NCI-H1048 (cell line): Measurements from ENCODE around the gene NKX1-1.
"Not testable (repeated sequence)": the region's sequence is repeated elsewhere in the genome, so short reads cannot be mapped to it uniquely, and the experiment has no call there.

ENCODE experiments used
- DNase-seq: peaks from one replicate; lab custom pipeline; 2025; lab: John Stamatoyannopoulos, UW

Gene NKX1-1

DNA sequence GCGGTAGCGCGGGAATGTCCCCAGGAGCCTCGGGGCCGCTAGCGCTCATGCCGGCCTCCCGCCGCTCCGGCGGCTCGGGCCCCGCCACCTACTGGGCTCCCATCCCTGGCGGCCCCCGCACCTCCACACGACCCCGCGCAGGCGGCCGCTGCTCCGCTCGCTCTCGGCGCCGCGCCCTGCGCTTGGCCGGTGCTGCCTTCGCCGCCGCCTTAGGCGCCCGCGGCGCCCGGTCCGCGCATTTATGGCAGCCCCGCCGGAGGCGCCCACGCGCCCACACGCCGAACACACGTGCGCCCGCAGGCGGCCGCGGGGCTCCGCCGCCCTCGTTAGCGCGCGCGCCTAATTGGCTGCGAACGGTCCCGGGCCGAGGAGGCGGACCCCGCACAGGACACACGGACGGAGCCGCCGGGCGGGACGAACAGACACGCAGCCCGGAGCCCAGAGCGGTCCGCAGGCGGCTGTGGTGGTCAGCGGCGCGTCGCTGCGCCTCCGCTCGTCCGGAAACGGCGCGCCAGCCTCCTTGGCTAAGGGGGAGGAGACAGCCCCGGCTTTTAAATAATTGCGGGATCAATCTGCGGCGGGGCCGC, at the start of gene NKX1-1:
NKX1-1 (minus strand) TSS at position 49 of the 587 bp plus-strand sequence; CDS start at position 49, 0 bp downstream.
- no peak for DNase-seq

DNA sequence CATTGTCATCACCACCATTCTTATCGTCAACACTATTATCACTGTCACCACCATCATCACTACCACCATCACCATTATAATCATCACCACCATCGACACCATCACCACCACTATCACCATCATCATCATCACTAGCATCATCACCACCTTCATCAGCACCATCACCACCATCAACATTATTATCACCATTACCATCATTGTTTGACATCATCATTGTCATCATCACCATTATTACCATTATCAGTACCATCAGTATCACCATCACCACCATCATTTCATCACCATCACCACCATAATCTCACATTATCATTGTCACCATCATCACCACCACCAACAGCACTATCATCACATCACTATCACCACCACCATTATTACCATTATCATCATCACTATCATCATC, 47.5 kb upstream of the NKX1-1 start:
- no peak for DNase-seq

DNA sequence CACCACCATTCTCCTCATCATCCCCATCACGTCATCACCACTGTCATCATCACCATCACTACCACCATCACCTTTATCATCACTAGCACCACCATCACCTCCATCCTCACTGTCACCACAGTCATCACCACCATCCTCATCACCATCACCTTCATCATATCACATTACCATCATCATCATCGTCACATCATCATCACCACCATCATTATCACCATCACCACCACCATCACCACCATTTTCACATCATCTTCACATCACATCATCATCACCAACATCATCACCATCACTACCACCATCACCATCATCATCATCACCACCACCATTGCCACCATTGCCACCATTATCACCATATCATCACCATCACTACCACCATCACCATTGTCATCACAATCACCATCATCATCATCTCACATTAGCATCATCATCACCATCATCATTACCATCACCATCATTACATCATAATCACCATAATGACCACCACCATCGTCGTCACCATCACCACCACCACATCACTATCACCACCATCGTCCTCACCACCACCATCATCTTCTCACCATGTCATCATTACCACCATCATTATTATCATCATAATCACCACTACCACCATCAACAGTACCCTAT, 46.3 kb upstream of the NKX1-1 start:
- no peak for DNase-seq

DNA sequence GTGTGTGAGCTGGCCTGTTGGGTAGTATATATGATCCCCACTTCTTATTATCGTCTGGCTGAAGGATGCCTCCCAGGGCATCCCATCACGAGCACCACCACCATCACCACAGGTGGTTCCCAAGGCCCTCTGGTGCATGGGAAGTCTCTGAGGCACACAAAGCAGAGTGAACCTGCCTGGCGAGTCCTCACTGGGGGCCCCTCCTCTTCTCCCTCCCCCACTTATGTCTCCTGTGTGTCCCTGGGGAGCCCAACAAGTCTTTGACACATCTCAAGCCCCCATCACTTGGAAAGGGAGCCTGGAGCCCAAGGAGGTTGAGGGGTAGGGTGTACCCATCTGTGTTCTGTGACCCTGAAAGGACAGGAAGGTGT, 45.5 kb upstream of the NKX1-1 start:
- no peak for DNase-seq

DNA sequence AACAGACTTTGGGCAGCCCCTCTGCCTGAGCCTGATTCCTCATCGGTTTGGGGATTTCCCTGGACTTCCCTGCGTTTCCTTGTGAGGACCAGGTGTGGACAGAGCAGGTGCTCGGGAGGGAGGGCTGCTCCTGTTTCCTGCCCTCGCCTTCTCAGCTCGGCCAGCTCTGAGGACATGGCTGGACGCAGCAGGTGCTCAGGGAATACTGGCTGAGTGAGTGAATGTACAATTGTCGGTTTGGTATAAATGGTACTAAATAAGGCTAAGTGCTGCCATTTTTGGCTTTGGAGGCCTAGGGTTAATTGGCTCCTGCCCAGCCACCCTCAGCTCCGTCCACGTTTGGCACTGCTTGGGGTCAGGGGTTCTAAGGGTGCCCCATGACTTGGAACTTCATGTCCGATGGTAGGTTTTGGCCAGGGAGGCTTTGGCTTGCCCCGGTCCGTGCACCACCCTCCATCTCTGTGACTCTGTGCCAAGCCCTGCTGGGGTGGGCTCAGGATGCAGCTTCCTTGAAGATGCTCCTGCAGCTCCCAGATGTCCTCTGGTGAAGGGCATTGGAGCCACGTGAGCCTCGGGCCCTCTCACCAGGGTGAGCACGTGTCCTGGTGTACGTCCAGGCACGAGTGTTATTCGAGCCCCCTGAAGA, 45.0 kb upstream of the NKX1-1 start:
- no peak for DNase-seq

DNA sequence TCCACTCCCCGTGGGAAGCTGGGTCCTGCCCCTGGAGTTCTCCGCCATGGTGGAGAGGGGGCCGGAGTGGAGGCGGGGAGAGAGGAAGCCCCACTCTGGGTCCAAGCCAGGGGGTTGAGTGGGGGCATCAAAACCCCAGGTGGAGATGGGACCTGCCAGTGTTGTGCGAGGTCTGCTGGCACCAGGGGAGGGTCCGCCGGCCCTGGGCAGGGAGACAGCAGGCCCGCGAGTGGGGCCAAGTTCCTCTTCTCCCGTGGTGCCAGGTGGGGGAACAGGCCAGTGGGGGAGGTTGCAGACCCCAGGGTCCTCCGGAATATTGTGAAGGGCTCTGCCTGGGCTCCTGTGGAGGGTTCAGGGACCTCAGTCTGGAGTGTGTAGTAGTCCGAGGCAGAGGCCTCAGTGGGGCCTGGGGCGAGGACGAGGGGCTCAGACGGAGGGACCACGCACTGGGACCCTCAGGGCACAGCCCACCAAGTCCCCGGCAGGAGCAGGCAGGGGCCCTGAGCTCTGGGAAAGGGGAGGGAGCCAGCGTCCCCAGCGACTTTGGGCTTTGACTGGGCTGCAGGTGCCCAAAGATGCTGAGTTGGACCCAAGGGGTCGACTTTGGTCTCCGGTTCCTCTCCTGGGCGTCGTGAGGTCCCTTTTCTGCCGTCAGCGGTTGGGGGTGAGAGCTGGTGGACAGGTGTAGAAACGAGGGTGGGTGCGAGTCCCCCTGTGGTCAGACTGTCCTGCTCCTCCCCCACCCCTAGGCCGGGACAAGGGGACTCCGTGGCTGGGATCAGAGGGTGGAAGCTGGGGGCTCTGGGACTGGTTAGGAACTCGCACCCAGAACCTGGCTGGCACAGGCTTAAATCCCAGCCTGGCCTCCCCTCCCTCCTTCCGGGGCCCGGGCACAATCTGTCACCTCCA, 43.8 kb upstream of the NKX1-1 start:
- no peak for DNase-seq

DNA sequence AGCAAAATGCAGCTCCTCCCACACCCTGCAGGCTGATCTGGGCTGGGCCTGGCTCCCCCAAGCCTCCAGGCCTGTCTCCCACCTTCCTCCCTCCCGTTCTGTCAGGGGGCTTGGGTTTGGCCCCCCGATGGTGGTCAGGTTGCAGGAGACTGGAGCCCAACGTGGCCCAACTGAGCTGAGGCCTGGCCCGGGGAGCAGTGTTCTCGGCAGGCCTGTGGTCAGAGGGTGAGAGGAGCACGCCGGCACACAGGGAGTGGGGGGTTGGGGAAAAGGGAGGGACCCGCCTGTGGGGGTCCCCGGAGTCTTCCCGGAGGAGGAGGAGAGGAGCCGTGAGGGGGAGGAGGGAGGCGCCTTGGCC, 43.2 kb upstream of the NKX1-1 start:
- no peak for DNase-seq

DNA sequence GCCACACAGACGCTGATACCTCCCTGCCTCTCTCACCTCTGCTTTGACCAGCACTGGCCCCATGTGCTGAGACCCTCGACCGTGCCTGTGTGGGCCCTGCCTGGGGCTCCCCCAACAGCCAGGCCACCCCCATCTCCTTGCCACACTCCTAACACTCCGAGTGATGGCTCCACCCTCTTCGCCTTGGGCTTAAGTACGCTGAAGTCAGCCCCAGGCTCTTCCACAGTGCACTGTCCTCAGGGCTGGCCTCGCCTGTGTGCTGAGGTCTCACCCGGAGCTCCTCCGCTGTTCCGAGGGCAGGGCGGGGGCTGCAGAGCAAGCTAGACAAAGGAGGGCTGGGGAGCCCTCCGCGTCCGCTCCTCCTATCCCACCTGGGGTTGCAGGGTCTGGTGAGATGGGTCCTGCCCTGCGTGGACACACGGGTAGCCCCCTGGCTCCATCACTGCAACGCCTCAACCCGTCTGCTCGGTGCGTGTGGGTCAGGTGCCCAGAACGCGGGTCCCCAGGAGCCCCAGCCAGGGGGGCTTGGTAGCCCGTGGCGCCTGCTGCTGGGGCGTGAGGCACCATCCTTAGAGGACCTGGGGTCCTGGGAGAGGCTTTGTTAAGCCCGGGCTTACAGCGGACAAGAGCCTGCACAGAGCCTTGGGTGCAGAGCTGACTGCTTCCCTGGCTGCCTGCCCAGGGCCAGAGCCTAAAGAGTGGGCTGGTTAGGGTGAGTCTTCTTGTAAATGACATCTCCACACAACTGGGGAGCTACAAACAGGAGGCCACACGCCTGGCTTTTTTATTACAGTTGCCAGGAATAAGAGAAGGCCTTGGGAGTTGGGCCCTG, 42.6 kb upstream of the NKX1-1 start:
- DNase-seq, result no peak

DNA sequence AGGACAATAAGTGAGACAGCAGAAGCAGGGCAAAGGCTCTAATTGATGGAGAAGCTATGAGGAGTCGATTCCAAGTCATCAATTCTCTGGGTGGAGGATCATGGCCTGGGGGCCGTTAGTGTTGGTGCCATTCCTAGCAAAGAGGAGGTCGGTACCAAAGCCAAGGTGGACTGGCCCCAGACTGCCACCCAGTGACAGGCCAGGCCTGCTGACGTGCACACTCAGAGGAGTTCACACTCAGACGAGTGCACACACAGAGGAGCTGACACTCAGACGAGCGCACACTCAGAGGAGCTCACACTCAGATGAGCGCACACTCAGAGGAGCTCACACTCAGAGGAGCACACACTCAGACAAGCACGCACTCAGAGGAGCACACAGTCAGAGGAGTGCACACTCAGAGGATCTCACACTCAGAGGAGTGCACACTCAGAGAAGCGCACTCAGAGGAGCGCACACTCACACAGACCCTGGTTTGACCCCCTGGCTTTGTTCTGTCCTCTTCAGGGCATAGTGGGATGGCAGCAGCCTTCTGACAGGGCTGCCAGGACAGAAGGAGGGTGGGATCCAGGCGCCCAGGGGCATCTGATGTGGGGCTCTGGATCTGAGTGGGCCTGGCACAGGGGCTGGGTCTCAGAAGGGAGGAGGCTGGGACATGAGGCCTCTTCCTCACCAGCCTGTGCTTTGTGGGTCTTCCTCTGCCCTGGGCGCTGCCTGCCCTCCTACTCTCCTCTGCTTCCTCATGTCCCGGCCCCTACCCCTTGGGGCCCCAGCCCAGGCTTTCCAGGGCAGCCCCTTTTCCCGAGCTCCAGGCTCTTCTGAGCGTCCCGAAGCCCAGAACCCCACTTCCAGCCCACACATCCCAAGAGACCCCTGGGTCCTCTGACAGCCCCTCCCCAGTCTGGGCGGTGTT, 41.7 kb upstream of the NKX1-1 start:
- no peak for DNase-seq

DNA sequence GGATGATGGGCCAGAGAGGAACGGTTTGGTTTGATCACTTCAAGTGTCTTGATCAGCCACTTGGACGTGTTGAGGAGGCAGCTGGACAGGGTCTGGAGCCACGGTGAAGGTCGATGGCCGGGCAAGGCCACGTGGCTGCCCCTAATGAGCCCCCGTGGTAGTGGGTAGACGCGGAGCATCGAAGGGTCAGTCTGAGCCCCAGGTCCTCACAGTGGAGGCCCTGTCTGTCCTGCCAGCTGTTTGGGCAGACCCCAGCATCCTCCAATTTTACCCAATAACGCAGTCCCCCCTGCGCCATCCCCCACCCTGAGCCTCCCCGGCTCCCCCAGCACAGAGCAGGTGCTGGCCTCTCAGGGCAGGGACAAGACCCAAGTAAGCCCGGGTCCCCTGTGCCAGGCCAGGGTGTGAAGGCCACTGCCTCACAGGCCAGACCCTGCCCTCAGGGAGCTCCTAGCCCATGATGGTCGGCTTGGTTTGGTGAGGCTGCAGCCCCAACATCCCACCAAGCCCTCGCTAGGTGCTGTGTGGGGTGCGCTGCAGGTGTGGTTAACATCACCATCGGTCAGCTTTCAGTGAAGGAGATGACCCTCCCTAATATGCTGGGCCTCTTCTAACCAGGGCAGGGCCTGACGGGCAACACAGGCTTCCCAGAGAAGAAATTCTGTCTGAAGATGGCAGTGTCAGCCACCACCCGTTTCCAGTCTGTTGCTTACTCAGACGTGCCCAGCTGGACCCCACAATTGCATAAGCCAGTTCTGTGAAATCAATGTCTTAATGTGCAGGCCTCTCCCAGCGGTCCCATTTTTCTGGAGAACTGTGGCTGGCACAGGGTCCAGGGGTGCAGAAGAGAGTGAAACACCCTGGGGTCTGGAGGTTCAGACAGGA, 40.5 kb upstream of the NKX1-1 start:
- DNase-seq, result no peak

DNA sequence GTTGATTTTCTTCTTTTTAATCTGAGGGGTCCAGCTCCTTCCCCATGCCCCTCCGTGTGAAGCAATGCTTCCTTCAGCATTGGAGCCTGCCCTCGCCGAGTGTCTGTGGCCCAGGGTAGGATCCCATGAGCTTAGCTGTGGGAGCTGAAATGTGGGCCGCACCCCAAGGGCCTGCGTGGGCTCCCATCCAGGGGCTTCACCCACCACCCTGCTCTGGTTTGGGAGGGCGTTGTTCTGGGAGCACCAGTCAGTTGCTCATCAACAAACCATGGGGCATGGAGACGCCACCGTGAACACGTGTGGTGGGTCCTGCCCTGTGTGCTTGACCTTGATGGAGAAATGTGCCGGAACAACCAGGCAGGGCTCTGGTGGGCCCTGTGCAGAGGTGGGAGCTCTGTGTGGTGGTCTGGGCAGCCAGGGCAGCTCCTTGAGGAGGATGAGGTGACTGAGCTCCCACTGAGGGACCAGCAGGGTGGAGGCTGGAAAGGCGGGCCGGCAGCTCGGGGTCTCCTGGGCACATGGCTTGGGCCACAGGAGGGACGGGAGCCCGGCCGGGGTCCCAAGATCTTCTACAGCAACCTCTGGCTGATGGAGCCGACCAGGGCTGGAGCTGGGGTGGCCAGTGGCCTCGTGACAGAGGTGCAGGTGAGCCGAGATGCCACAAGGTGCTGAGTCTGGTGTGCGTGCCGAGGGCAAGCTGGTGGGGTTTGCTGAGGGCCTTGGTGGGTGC, 39.6 kb upstream of the NKX1-1 start:
- no peak for DNase-seq

DNA sequence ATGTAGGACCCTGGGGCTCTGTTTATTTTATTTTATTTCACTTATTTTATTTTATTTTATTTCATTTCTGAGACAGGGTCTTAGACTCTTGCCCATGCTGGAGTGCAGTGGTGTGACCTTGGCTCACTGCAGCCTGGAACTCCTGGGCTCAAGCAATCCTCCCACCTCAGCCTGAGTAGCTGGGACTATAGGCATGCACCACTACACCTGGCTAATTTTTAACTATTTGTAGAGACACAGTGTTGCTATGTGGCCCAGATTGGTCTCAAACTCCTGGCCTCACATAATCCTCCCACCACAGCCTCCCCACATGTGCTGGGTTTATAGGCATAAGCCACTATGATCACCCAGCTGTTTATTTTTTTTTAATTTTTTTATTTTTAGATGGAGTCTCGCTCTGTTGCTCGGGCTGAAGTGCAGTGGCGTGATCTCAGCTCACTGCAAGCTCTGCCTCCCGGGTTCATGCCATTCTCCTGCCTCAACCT, 37.5 kb upstream of the NKX1-1 start:
- not testable (repeated sequence) for DNase-seq

DNA sequence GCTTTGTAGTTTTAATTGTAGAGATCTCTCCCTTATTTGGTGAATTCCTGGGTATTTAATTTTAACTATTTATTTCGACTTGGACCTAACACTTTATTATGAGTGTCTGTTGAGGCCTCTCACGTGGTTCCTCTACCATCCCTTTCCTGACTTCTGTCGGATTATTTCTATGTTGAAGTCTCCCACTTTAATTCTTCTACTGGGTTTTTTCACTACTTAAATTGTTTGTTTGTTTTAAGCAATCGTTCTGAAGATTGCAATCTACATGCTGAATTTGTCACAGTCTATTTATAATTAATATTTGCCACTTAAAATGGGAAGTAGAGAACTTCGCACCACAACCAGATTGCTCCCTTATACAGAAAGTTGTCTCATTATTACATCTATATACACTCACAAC, 20.8 kb upstream of the NKX1-1 start:
- DNase-seq, result no peak

DNA sequence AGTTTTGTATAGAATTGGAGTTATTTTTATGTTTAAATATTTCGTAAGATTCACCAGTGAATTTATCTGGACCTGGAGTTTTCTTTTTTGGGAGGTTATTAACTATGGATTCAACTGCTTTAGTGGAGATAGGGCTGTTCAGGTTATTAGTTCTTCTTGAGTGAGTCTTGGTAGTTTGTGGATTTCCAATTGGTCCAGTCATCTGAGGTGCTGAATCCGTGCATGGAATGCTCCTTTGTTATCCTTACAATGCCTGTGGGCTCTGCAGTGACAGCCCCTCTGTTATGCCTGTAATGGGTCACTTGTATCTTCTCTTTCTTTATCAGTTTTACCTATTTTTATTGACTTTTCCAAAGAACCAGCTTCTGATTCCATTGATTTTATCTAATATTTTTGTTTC, 15.4 kb upstream of the NKX1-1 start:
- DNase-seq, result no peak

DNA sequence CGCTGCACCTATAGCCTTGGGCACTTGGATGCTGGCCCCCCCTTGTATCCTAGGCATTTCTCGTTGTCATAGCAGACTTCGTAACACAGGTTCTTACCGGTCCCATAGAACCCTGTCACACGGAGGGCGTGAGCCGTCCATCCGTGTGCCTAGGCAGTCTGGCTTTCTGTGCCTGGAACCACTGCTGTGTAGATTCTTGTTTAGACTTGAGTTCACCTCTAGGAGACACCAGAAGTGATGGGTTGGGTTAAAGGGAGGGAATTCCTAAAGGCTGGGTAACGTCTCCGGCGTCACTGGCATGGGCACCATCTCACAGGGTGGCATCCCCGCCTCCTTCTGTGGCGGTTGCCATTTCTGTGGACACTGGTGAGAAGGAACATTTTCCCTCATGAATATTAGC, 13.5 kb upstream of the NKX1-1 start:
- no peak for DNase-seq

DNA sequence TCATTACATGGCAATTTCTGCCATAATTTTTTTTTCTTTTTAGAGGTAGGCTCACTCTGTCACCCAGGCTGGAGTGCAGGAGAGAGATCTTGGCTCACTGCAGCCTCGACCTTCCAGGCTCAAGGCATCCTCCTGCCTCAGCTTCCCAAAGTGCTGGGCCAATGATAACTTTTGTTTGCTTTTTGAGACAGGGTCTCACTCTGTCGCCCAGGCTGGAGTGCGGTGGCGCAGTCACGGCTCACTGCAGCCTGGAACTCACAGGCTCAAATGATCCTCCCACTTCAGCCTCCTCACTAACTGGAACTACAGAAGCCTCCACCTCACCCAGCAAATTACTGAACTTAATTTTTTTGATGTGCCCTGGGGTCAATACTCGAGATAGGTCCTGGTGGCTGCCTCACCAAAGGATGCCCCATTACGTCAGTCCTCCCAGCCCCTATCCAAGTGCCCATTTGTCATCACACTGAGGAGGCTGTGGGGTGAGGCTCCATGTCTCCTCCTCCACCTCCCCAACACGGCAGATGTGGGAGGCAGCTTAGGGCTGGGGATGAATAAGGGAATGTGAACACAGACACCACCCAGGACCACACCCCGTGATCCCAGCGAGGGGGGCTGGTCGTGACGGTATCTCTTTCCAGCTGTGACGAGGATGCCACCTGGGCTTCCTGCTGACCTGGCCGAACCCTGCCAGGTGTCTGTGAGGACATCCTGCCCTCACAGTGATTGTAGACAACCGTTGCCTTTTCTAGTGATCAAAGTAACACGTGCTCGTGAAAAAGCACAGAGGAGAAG, 12.4 kb upstream of the NKX1-1 start:
- no peak for DNase-seq

DNA sequence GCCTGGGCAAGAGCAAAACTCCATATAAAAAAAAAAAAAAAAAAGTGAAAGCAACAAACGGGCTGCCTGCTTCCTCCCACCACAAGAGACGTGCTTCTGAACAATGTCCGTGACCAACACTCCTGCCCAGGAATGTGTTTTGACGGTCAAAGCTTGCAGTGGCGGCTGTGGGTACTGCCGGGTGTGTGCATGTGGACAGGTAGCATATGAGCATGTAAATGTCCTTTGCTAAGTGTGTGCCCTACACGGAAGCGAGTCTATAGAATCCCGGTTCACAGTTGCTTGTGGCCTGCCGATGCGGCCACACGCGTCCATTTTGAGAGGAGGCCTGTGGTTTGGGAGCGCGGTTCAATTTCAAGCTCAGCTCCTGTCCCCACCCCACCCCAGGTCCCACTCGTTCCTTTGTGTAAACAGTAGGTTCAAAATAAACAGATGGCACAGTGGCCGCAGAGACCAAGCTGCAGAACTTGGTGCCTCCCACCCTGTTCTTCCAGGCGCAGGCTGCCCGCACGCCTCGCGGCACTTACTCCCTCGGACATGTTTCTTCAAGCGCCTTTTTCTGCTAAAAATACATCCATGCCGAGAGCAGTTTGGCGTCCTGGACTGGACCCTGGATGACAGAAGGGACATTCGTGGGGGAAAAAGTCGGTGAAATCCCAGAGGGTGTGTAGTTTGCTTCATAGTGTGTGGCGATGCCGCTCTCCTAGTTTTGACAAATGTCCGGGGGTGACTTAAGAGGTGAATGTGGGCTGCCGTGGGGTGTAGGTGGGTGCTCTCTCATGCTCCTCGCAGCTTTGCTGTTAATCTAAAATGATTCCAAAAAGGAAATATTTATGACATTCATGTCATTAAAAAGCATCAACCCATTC, 11.5 kb upstream of the NKX1-1 start:
- DNase-seq, result no peak
